ENCODE data around the gene COL12A1. TPM values are rescaled to one million over a fixed set of nuclear protein-coding genes. Genes with fewer than 3 reads are reported as not detected.

Gene COL12A1
- total and polyA plus RNA-seq, 10 of the 15 experiments (the other 5 are each of a cell fraction or from before 2014, with no cell fraction given), result under 0.01 to 0.69 (median 0.11) TPM; not detected in 6

DNA sequence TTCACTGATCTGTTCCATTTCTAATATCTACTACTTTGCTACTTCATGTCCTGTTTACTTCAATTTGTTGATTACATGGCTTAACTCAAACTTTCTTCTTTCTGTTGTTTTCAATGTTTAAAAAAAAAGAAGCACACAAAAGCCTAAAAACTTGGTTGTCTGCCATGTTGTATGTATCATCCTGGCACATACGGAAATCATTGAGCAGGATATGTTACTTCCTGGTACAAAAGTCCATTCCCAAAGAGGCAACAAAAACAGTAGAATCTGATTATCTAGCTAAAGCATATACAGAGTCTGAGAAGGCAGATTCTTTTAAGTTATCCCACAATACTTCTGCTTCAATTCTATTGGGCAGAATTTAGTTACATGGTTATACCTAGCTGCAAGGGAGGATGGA, 14.5 kb upstream of the COL12A1 start:
- intact Hi-C loops (cut with micrococcal nuclease; ENCODE audit: unreplicated experiment) (no loop called here), in situ Hi-C loops (cut with MboI) (no loop called here)
- ChIA-PET POLR2A (interaction anchor here (1.0 kb wide), 1 partner anchor 11 kb away, joined by 4 read pairs; no protein-coding TSS in a partner anchor), SMC1A (ENCODE audit: uncharacterized antibody, unreplicated experiment) (interaction anchor here (0.6 to 1.2 kb wide), 4 partner anchors 9 to 159 kb away, joined by 3 to 8 read pairs (median 4); no protein-coding TSS in a partner anchor), RAD21 (ENCODE audit: unreplicated experiment) (interaction anchor here (1.3 to 2.3 kb wide), 2 partner anchors 11 to 306 kb away, joined by 3 to 8 read pairs; no protein-coding TSS in a partner anchor), CTCF (interaction anchor here (1.0 to 2.6 kb wide), 4 partner anchors 10 to 1488 kb away, joined by 3 to 37 read pairs (median 6); no protein-coding TSS in a partner anchor)
- no peak overlapping the region for H3K9ac ChIP-seq (ENCODE audit: control insufficient read depth, insufficient read depth, low read length)
- H3K79me2 ChIP-seq (ENCODE audit: control insufficient read depth, insufficient read depth, low read length), result no peaks in the 10 kb centered on the region
- ATAC-seq (no peak), FAIRE-seq (no peak), DNase-seq (ENCODE audit: low read depth, low spot score) (no peak)
- 77% methylated on average over 1 of the region's 1 CpG for WGBS (ENCODE audit: insufficient coverage, insufficient replicate concordance, low lambda C conversion rate, missing lambda C conversion rate)
- BruUV-seq (replicated peaks), result no TSS peak
- H3K9me3 ChIP-seq (replicated peaks; ENCODE audit: control insufficient read depth, insufficient read depth, low read length), result no peaks in the 10 kb centered on the region
- H3K4me2 ChIP-seq (ENCODE audit: control insufficient read depth, insufficient read depth), result no peak overlapping the region
- H2AFZ ChIP-seq (ENCODE audit: control insufficient read depth, low read depth, low read length), result no peak overlapping the region
- no peaks in the 10 kb centered on the region for H3K4me1 ChIP-seq (ENCODE audit: control insufficient read depth, insufficient read depth, low read length)
- TF ChIP-seq ZNF622 (IDR thresholded peaks at IDR 0.05) (no peak), ZBED1 (IDR thresholded peaks at IDR 0.05; ENCODE audit: borderline replicate concordance) (no peak), YY1 (IDR thresholded peaks at IDR 0.05; ENCODE audit: low read depth, low read length) (no peak), SMC3 (IDR thresholded peaks at IDR 0.05; ENCODE audit: borderline replicate concordance, low read length) (no peak), HDAC2 (IDR thresholded peaks at IDR 0.05) (no peak)
- H3K4me3 ChIP-seq, result no peak overlapping the region
- H3K36me3 ChIP-seq (ENCODE audit: control insufficient read depth in 2 of 2, insufficient read depth in 2 of 2, low read length in 1 of 2), result no peaks in the 10 kb centered on the region
- no peak overlapping the region for H3K27ac ChIP-seq (ENCODE audit: control insufficient read depth, insufficient read depth)
- no peaks in the 10 kb centered on the region for H4K20me1 ChIP-seq (ENCODE audit: control insufficient read depth, insufficient read depth)
- no peaks in the 10 kb centered on the region; a peak in 1 of 4 replicates for H3K27me3 ChIP-seq (replicated peaks in 1 of 2; ENCODE audit: control insufficient read depth in 2 of 2, insufficient read depth in 2 of 2, low read length in 1 of 2)

DNA sequence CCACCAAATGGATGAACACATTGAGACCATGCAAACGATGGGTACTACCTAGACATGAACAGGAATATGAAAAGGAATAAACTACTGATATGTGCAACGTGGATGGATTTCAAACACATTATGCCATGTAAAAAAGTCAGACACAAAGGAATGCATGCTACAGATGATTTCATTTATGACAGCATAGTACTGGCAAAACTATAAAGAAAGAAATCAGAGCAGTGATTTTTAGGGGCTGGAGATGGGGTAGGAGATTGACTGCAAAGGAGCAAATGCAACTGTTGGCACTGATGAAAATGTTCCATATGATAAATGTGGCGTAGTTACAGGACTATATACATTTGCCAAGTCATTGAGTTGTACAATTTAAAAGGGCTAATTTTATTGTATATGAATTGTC, 13.4 kb upstream of the COL12A1 start:
- Histone ChIP-seq H3K27ac (ENCODE audit: control insufficient read depth, insufficient read depth) (no peak overlapping the region), H3K27me3 (replicated peaks in 1 of 2; ENCODE audit: control insufficient read depth in 2 of 2, insufficient read depth in 2 of 2, low read length in 1 of 2) (no peaks in the 10 kb centered on the region; a peak in 1 of 4 replicates), H2AFZ (ENCODE audit: control insufficient read depth, low read depth, low read length) (no peak overlapping the region), H3K4me1 (ENCODE audit: control insufficient read depth, insufficient read depth, low read length) (no peaks in the 10 kb centered on the region), H3K9ac (ENCODE audit: control insufficient read depth, insufficient read depth, low read length) (no peak overlapping the region), H3K79me2 (ENCODE audit: control insufficient read depth, insufficient read depth, low read length) (no peaks in the 10 kb centered on the region), H3K9me3 (replicated peaks; ENCODE audit: control insufficient read depth, insufficient read depth, low read length) (no peaks in the 10 kb centered on the region), H3K4me3 (no peak overlapping the region), H3K4me2 (ENCODE audit: control insufficient read depth, insufficient read depth) (no peak overlapping the region), H3K36me3 (ENCODE audit: control insufficient read depth in 2 of 2, insufficient read depth in 2 of 2, low read length in 1 of 2) (no peaks in the 10 kb centered on the region), H4K20me1 (ENCODE audit: control insufficient read depth, insufficient read depth) (no peaks in the 10 kb centered on the region)
- no TSS peak for BruUV-seq (replicated peaks)
- FAIRE-seq (no peak), ATAC-seq (no peak), DNase-seq (ENCODE audit: low read depth, low spot score) (no peak)
- in situ Hi-C loops (cut with MboI) (loop anchor here (10.0 kb wide), 3 partner anchors 1234 to 1544 kb away; no protein-coding TSS in a partner anchor), intact Hi-C loops (cut with micrococcal nuclease; ENCODE audit: unreplicated experiment) (no loop called here)
- ChIA-PET SMC1A (ENCODE audit: uncharacterized antibody, unreplicated experiment) (interaction anchor here (1.2 kb wide), 1 partner anchor 11 kb away, joined by 8 read pairs; no protein-coding TSS in a partner anchor), POLR2A (no interaction called here), RAD21 (ENCODE audit: unreplicated experiment) (interaction anchor here (1.5 kb wide), 1 partner anchor 10 kb away, joined by 4 read pairs; no protein-coding TSS in a partner anchor), CTCF (interaction anchor here (0.6 to 2.6 kb wide), 5 partner anchors 9 to 1480 kb away, joined by 3 to 37 read pairs (median 7); no protein-coding TSS in a partner anchor)
- WGBS (ENCODE audit: insufficient coverage, insufficient replicate concordance, low lambda C conversion rate, missing lambda C conversion rate), result 0% methylated on average over 3 of the region's 3 CpGs
- TF ChIP-seq BMI1 (IDR thresholded peaks at IDR 0.05; ENCODE audit: borderline replicate concordance) (no peak), NR2C1 (IDR thresholded peaks at IDR 0.05) (no peak), NFXL1 (IDR thresholded peaks at IDR 0.05; ENCODE audit: borderline replicate concordance) (no peak), ZNF622 (IDR thresholded peaks at IDR 0.05) (no peak), MTA3 (IDR thresholded peaks at IDR 0.05; ENCODE audit: borderline replicate concordance, low read length) (no peak), RELA (IDR thresholded peaks at IDR 0.05; ENCODE audit: borderline replicate concordance, partially characterized antibody) (no peak), MYC (IDR thresholded peaks at IDR 0.05; ENCODE audit: insufficient read depth, insufficient read length, insufficient replicate concordance, low read length, severe bottlenecking) (no peak)
- TF ChIP-seq, protein P1, sequence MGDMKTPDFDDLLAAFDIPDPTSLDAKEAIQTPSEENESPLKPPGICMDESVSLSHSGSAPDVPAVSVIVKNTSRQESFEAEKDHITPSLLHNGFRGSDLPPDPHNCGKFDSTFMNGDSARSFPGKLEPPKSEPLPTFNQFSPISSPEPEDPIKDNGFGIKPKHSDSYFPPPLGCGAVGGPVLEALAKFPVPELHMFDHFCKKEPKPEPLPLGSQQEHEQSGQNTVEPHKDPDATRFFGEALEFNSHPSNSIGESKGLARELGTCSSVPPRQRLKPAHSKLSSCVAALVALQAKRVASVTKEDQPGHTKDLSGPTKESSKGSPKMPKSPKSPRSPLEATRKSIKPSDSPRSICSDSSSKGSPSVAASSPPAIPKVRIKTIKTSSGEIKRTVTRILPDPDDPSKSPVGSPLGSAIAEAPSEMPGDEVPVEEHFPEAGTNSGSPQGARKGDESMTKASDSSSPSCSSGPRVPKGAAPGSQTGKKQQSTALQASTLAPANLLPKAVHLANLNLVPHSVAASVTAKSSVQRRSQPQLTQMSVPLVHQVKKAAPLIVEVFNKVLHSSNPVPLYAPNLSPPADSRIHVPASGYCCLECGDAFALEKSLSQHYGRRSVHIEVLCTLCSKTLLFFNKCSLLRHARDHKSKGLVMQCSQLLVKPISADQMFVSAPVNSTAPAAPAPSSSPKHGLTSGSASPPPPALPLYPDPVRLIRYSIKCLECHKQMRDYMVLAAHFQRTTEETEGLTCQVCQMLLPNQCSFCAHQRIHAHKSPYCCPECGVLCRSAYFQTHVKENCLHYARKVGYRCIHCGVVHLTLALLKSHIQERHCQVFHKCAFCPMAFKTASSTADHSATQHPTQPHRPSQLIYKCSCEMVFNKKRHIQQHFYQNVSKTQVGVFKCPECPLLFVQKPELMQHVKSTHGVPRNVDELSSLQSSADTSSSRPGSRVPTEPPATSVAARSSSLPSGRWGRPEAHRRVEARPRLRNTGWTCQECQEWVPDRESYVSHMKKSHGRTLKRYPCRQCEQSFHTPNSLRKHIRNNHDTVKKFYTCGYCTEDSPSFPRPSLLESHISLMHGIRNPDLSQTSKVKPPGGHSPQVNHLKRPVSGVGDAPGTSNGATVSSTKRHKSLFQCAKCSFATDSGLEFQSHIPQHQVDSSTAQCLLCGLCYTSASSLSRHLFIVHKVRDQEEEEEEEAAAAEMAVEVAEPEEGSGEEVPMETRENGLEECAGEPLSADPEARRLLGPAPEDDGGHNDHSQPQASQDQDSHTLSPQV (IDR thresholded peaks at IDR 0.05), result no peak
